Stimulated activated CD4-positive, alpha-beta T cell treated with anti-CD3 and anti-CD28 coated beads, Interleukin-12 subunit alpha, Interleukin-12 subunit beta, amount 100 ng/mL, for 24 hours (primary cell): ENCODE results near the gene FAM217B.

ENCODE experiments used
- DNase-seq, 2 experiments: peaks; one replicate each; pipeline ENCODE4 v3.0.0-alpha.2; 2020; ENCODE audit warnings: low read depth in 2 of 2

FAM217B gene

DNA sequence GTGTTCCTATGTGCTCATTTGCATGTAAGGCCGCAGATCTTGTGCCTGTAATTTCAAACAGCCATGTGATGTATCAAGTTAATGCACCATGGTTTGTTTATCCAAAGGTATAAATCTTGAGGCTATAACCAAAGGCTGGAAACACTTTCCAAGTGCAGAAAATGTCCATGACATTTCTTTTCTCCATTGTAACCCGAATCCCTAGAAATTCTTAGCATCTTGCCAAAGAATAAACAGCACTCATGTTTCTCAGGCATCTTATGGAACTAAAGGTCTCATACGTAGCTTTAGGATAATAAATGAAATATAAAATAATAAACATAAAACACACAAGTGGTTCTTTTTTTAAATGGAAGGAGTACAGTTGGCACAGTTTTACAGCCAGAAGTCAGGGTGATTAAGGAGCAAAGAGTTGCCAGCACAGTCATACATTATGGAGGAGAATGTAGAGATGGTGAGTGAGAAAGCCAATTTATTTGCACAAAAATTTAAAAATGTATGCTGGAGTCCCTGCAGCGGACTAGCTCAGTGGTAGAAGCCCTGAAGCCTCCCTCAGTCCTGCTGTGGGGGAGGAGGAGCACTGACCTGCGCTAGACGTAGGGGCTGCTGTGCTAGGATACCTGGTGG, 36.1 kb downstream of the FAM217B start:
- no peak for DNase-seq

DNA sequence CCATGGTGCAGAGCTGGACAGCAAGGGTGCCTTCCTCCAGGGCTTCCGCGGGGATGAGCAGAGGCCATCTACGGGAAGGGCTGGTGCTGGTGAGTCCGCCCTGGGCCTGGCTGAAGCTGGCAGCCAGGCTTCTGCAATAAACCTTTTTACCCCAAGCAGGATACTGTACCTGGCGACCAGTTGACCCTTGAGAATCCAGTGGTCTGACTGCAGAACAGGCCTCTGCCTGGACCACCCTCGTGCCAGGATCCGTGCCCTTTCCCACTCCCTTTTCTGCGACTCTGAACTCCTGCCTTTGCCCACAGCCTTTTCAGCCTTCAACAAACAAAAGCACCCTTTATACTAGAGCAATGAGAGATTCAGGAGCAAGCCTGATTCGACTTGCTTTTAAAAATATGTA, 36.9 kb downstream of the FAM217B start:
- no peak for DNase-seq

DNA sequence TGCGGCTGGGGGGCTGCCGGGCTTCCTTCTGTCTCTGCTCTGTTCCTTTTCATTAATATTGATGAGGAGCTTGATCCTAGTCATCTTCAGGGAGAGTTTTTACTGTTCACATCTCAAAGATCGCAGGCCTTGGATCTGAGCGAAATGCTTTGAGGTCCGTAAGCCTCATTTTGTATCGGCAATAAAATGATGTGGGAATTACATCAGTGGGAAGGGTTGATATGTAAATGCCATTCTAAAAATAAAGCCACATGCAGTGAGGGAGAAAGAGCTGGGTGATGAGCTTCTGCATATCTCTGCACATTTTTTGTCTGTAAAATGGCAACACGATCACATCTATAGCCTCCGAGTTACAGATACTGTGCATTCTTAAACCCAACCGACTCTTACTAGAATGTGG, 42.9 kb downstream of the FAM217B start:
- no peak for DNase-seq

DNA sequence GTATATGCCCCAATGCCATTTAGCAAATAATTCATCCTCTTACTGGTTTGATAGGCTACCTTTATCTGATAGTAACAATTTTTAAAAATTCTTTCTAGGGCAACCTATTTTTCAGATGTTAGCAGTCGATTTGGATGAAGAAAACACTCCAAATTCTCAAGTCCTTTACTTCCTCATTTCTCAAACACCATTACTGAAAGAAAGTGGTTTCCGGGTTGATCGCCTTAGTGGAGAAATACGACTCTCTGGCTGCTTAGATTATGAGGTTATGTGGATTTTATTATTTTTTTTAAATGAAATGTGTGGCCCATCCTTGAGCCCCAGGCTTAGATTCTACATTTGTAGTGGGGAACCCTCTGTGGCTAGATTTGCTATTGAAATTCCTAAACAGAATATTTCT, 44.4 kb downstream of the FAM217B start:
- DNase-seq = no peak

DNA sequence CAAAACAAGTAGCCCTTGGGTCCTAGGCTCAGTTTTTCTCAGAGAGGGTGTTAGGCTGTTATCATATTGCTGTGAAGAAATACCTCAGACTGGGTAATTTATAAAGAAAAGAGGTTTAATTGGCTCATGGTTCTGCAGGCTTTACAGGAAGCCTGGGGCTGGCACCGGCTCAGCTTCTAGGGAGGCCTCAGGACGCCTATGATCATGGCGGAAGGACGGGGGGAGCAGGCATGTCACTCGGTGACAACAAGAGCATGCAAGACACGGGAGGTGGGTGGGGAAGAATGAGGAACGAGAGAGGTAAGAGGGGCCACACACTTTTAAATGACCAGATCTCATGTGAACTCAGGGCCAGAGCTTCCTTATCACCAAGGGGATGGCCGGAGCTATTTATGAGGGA, 45.0 kb downstream of the FAM217B start:
- DNase-seq = no peak

DNA sequence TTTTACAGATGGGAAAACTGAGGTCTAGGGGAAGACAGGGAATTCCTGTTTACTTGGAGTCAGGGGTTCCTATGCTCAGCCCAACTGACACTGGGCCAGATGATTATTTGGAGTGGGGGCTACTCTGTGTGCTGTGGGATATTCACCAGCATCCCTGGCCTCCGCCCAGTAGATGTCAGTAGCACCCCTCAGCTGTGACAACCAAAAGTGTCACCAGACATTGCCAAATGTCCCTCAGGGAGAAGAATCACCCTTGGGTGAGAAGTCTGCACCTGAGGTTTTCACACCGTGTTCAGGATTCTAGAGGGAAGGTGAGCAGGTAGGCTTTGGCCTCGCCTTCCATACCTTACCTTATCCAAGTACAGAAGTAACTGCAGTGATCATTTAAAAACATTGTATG, 45.7 kb downstream of the FAM217B start:
- DNase-seq = no peak

DNA sequence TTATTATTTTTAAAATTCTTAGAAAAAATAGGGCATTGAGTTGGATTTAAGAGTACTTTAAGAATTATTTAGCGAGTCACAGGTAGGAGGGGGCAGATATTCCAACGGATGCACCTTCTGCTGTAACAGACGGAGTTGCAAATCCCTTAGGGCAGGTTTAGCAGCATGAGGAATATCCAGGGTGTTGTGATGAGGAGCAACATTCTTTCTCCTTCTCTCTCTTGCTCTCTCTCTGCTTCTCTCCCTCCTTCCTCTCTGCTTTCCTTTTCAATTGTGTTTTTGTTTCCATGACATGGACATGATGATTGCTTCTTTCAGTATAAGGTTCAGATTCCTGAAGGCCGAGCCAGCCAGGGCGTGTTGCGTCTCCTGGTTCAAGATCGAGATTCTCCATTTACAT, 46.9 kb downstream of the FAM217B start:
- no peak for DNase-seq

DNA sequence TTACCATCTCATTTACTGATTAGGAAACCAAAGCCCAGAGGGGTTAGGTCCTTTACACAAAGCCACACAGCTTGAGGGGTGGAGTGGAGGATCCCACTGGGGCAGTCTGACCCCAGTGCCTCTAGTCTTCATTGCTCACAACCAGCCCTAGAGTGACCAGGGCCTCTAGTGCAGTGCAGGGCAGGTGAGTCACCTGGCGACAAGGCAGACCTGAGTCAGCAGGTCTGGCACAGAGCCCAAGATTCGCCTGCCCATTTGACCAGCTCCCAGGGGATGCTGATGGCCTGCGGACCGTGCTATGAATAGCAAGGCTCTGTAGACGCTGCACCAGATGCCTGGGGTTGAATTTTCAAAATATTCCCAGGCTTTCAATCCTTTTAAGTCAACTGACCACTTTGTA, 48.0 kb downstream of the FAM217B start:
- DNase-seq = no peak

DNA sequence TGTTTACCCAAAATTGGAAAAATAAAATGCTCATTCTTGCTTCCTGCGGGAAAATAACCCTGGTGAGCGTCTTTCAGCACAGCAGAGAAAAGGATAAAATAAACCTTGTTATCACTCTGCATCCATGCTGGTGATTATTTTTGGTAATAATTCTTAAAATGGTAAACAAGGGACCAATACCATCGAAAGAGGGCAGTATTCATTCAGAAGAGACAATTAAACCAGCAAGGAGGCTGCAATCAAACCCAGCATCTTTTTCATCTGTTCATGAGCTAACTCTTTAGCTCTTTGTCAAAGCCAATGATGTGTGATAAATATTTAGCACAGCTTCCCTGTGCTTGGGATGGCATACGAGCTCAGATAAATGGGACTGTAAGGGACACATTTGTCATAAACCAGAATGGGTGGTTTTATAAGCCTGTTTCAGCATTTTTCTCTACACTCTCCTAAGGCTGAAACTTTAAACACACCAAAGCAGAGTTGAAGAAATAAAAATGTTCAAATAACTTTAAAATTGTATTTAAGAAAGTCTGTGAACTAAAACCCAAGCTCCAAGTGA, 52.4 kb downstream of the FAM217B start:
- no peak for DNase-seq

DNA sequence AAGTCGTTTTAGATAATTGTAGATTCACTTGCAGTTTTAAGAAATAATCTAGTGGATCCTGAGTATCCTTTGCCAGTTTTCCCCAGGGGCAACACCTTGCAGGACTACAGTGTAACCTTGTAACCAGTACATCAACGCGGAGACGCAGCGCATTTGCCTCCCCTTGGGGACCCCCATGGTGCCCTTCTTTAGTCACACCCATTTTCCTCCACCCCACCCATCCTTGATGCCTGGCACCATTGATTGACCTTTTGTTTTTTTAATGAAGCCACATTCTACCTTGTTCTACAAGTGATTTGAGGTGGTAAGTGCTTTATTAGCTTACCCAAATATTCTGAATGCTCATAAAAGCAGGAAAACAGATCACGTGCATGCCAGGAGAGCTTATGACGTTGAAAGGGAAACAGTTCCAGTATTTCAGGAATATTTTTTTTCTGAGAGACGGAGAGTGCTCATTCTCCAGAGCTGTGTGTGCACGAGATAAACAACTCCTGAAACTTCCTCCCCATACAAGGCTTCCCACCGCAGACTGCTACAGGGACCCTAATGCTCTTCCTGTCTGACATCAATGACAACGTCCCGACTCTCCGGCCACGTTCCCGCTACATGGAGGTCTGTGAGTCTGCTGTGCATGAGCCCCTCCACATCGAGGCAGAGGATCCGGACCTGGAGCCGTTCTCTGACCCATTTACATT, 53.7 kb downstream of the FAM217B start:
- no peak for DNase-seq

DNA sequence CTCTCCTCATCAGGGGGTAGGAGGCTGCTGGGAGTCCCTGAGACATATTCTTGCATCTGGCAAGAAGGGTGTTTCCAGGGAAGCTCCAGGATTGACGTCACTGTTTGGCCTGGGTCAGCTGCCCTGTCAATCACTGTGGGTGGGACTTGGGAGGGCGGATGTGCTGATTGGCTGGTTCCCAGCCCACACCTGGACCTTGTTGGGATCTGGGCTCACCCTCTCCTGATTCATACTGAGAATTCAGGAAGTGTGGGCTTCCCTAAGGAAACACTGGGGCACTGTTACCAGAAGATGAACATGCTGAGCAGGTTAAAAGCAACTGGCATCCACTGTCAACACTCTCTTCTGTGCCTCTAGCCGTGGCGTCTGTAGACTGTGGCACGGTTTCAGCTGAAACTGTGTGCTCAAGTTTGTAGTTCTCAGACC, 54.5 kb downstream of the FAM217B start:
- no peak for DNase-seq

DNA sequence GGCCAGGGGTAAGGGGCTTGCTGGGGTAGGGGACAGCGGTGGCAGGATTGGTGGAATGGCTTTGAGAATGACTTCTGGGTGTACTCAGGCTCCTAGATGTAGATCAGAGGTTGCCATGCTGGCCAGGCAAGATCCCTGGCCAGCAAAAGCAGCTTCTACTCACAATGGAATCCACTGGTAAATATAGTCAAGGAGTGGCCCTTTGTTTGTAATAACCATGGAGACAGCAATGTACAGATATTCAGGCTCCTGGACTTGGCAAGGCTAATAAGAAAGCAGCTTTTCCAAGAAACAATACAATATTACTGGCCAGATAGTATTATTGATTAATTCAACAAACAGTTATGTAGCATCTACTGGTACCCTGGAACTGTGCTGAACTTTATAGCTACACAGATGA, 55.9 kb downstream of the FAM217B start:
- no peak for DNase-seq

DNA sequence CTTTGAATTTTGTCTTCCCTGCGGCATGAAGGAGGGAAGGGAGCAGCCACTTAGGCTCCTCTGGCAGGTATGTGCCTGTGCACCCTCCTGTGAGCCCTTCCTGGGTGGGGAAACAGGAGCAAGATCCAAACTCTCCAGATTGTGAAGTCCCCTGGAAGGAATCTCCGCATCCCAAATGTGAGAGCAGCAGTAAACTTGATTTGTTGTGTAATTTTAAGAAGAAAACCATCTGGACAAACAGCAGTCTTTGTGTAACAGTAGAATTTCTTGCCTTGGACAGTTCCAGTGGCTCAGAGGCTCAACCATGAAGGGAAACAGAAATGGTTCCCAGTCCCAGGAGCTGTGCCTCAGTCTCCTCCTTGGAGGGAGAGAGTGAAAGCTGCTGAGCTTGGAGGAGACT, 57.7 kb downstream of the FAM217B start:
- no peak for DNase-seq
